HEK293T (cell line): ENCODE measurements around the gene PFN2.
"Not testable (repeated sequence)": the region's sequence is repeated elsewhere in the genome, so short reads cannot be mapped to it uniquely, and the experiment has no call there.

Experiments used
- CTCF ChIA-PET: fragments of 350-600 bp; formaldehyde crosslinking; extraction: SDS; loops from one replicate; lab custom pipeline; 2021; ENCODE audit warnings: antibody characterized with exemption, inconsistent platforms; lab: Yijun Ruan, JAX
- POLR2A ChIA-PET: fragments of 350-600 bp; formaldehyde crosslinking; extraction: SDS; loops from one replicate; lab custom pipeline; 2020; ENCODE audit warnings: antibody characterized with exemption, inconsistent platforms; lab: Yijun Ruan, JAX
- DNase-seq: peaks from one replicate; pipeline ENCODE4 v3.0.0; 2012; ENCODE audit warnings: mixed read lengths; ENCODE audit errors: extremely low spot score
- ARNT ChIP-seq: fragments of 450-650 bp; IDR thresholded peaks from 2 replicates; pipeline ENCODE4 v1.6.1; 2017; ENCODE audit warnings: mild to moderate bottlenecking
- BHLHE40 ChIP-seq: fragments of 450-650 bp; IDR thresholded peaks from 2 replicates; pipeline ENCODE4 v1.6.1; 2016; ENCODE audit warnings: mild to moderate bottlenecking, moderate library complexity, borderline replicate concordance
- CTBP1 ChIP-seq: fragments of 450-650 bp; IDR thresholded peaks from 2 replicates; pipeline ENCODE4 v1.6.1; 2016; ENCODE audit warnings: borderline replicate concordance
- ELF4 ChIP-seq: fragments of 450-650 bp; IDR thresholded peaks from 2 replicates; pipeline ENCODE4 v1.6.1; 2017; ENCODE audit warnings: antibody characterized with exemption
- FOXA1 ChIP-seq: fragments of 450-650 bp; IDR thresholded peaks from 2 replicates; pipeline ENCODE4 v1.6.1; 2016; ENCODE audit warnings: mild to moderate bottlenecking
- FOXK2 ChIP-seq: fragments of 450-650 bp; IDR thresholded peaks from 2 replicates; pipeline ENCODE4 v1.6.1; 2016; ENCODE audit warnings: mild to moderate bottlenecking
- FOXM1 ChIP-seq: fragments of 450-650 bp; IDR thresholded peaks from 2 replicates; pipeline ENCODE4 v1.6.1; 2017; ENCODE audit warnings: mild to moderate bottlenecking, borderline replicate concordance
- HDGF ChIP-seq: fragments of 450-650 bp; IDR thresholded peaks from 2 replicates; pipeline ENCODE4 v1.6.1; 2017; ENCODE audit warnings: antibody characterized with exemption, borderline replicate concordance
- L3MBTL2 ChIP-seq: fragments of 450-650 bp; conservative IDR thresholded peaks from 2 replicates; pipeline ENCODE4 v1.6.1; 2016; ENCODE audit warnings: mild to moderate bottlenecking
- LEF1 ChIP-seq: fragments of 450-650 bp; IDR thresholded peaks from 2 replicates; pipeline ENCODE4 v1.6.1; 2017; ENCODE audit warnings: mild to moderate bottlenecking, borderline replicate concordance
- NFRKB ChIP-seq: fragments of 450-650 bp; IDR thresholded peaks from 2 replicates; pipeline ENCODE4 v1.6.1; 2016; ENCODE audit warnings: mild to moderate bottlenecking, moderate library complexity
- PKNOX1 ChIP-seq: fragments of 450-650 bp; IDR thresholded peaks from 2 replicates; pipeline ENCODE4 v1.6.1; 2016
- SP1 ChIP-seq: fragments of 450-650 bp; IDR thresholded peaks from 2 replicates; pipeline ENCODE4 v1.6.1; 2017
- SUZ12 ChIP-seq: fragments of 450-650 bp; IDR thresholded peaks from 2 replicates; pipeline ENCODE4 v1.6.1; 2016; ENCODE audit warnings: mild to moderate bottlenecking
- TARDBP ChIP-seq: fragments of 450-650 bp; IDR thresholded peaks from 2 replicates; pipeline ENCODE4 v1.6.1; 2016
- ZNF384 ChIP-seq: fragments of 450-650 bp; IDR thresholded peaks from 2 replicates; pipeline ENCODE4 v1.6.1; 2016

Gene PFN2

GRCh38 chr3:149955449-149955848 is 15.2 kb downstream of the PFN2 start:
- TF ChIP-seq L3MBTL2 (no peak), ELF4 (no peak), CTBP1 (no peak), SP1 (no peak), FOXA1 (no peak), BHLHE40 (no peak), PKNOX1 (no peak), ARNT (no peak), SUZ12 (no peak), FOXK2 (no peak), ZNF384 (no peak), TARDBP (no peak), HDGF (no peak), NFRKB (no peak), FOXM1 (no peak), LEF1 (no peak)
- ChIA-PET CTCF (no interaction called here), POLR2A (interaction anchor here (1.9 kb wide), 1 partner anchor 16 kb away, joined by 4 read pairs; the partner anchor contains the start of gene PFN2)
- no peak for DNase-seq

GRCh38 chr3:149954812-149955211 is 15.9 kb downstream of the PFN2 start:
- no peak for DNase-seq
- ChIA-PET CTCF (no interaction called here), POLR2A (interaction anchor here (1.9 kb wide), 1 partner anchor 16 kb away, joined by 4 read pairs; the partner anchor contains the start of gene PFN2)
- TF ChIP-seq LEF1 (no peak), L3MBTL2 (no peak), HDGF (no peak), FOXK2 (no peak), FOXA1 (no peak), SP1 (no peak), TARDBP (no peak), CTBP1 (no peak)

- no peak for TF ChIP-seq NFRKB
- no peak for TF ChIP-seq ARNT
- no peak for TF ChIP-seq PKNOX1
- TF ChIP-seq L3MBTL2, result no peak
- TF ChIP-seq FOXM1, result no peak
- TF ChIP-seq FOXA1, result no peak
- no peak for TF ChIP-seq LEF1
- TF ChIP-seq BHLHE40, result no peak
- no peak for TF ChIP-seq ELF4
- no peak for TF ChIP-seq SP1
- no peak for TF ChIP-seq CTBP1
- TF ChIP-seq TARDBP, result no peak
- TF ChIP-seq HDGF, result no peak
- TF ChIP-seq ZNF384, result no peak
- TF ChIP-seq SUZ12, result no peak
- TF ChIP-seq FOXK2, result no peak
- DNase-seq, result no peak
- ChIA-PET POLR2A (no interaction called here), CTCF (no interaction called here)
Measured at GRCh38 chr3:149949181-149949580, 21.5 kb downstream of the PFN2 start.

- DNase-seq, result no peak
- TF ChIP-seq ARNT (no peak), ZNF384 (no peak), TARDBP (no peak)
- CTCF ChIA-PET, result no interaction called here
- POLR2A ChIA-PET, result no interaction called here
Measured at GRCh38 chr3:149947231-149947630, 23.5 kb downstream of the PFN2 start.

GRCh38 chr3:149943966-149944365 is 26.7 kb downstream of the PFN2 start:
- POLR2A ChIA-PET, DNase-seq, CTCF ChIA-PET: not testable (repeated sequence)

GRCh38 chr3:149942409-149942808 is 28.3 kb downstream of the PFN2 start:
- TF ChIP-seq ZNF384 (no peak), FOXM1 (no peak)
- DNase-seq, result no peak
- POLR2A ChIA-PET, result no interaction called here
- CTCF ChIA-PET, result no interaction called here

- POLR2A ChIA-PET, result no interaction called here
- CTCF ChIA-PET, result no interaction called here
- DNase-seq, result no peak
- TF ChIP-seq FOXM1 (no peak), FOXK2 (no peak), ELF4 (no peak), BHLHE40 (no peak), NFRKB (no peak), PKNOX1 (no peak), SUZ12 (no peak), LEF1 (no peak), HDGF (no peak), ARNT (no peak), TARDBP (no peak), CTBP1 (no peak), SP1 (no peak), ZNF384 (no peak), L3MBTL2 (no peak), FOXA1 (no peak)
Measured at GRCh38 chr3:149941946-149942345, 28.7 kb downstream of the PFN2 start.
